Astrocyte (in vitro differentiated cells and primary cell): ENCODE data around the gene PTPRO.

Experiments used
- EZH2 ChIP-seq: IDR thresholded peaks from 2 replicates; pipeline ENCODE4 v1.6.1; 2012; ENCODE audit warnings: mild to moderate bottlenecking, low read length, inconsistent platforms; ENCODE audit not compliant: insufficient read depth
- TF ChIP-seq, protein P1 (sequence below): IDR thresholded peaks from 2 replicates; pipeline ENCODE4 v1.5.1; 2011; ENCODE audit warnings: low read depth, mild to moderate bottlenecking, inconsistent platforms, low read length, moderate library complexity; ENCODE audit not compliant: insufficient read depth

DNA sequence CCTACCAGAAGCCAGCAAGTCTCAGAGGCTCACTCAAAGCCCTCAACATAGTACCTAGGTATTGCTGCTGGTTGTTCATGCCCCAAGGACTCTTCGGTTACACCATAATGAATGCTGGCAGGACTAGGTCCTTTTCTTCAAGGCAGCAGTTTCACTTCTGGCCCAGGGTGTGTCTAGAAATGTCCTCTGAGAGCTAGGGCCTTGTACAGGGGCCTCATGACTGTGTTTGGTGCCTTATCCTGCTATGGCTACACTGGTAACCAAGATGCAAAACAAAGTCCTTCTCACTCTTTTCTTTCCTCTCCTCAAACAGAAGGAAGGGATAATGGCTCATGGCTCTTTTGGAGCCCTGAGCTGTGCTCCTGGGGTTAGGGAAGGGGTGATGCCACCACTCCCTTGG lies 15.2 kb upstream of the PTPRO start:
- TF ChIP-seq, protein P1, sequence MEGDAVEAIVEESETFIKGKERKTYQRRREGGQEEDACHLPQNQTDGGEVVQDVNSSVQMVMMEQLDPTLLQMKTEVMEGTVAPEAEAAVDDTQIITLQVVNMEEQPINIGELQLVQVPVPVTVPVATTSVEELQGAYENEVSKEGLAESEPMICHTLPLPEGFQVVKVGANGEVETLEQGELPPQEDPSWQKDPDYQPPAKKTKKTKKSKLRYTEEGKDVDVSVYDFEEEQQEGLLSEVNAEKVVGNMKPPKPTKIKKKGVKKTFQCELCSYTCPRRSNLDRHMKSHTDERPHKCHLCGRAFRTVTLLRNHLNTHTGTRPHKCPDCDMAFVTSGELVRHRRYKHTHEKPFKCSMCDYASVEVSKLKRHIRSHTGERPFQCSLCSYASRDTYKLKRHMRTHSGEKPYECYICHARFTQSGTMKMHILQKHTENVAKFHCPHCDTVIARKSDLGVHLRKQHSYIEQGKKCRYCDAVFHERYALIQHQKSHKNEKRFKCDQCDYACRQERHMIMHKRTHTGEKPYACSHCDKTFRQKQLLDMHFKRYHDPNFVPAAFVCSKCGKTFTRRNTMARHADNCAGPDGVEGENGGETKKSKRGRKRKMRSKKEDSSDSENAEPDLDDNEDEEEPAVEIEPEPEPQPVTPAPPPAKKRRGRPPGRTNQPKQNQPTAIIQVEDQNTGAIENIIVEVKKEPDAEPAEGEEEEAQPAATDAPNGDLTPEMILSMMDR: no peak
- no peak for TF ChIP-seq EZH2
